Subcutaneous adipose tissue (tissue), 4 donors: ENCODE results near the gene GGCT. TPM values are rescaled to one million over a fixed set of nuclear protein-coding genes. Genes with fewer than 3 reads are reported as not detected.

ENCODE experiments used
- CTCF ChIP-seq: fragments of 450-650 bp; IDR thresholded peaks from one replicate; pipeline ENCODE4 v1.5.1; 2016; ENCODE audit warnings: low read depth, mild to moderate bottlenecking, control low read depth, antibody characterized with exemption, moderate library complexity
- total RNA-seq, 4 donors: library from RNA; depleted of rRNA; stranded (reverse); fragments of >200 nt; gene quantifications; one replicate each; pipeline ENCODE4 v1.1.0, GENCODE V29; 2016

GGCT gene
- 100 to 1,000 TPM in 2 of 4 donors, 10 to 100 TPM in 2; 24.4 to 271 (median 92.0) TPM for total RNA-seq

GRCh38 chr7:30504301-30505173, at the start of gene GGCT:
Gene GGCT, minus strand, starts transcription at chr7:30504829. Its CDS starts 120 bp downstream, at chr7:30504709.
- no peak for TF ChIP-seq CTCF

GRCh38 chr7:30553546-30553945, 48.9 kb upstream of the GGCT start:
- TF ChIP-seq CTCF = no peak

GRCh38 chr7:30553141-30553540, 48.5 kb upstream of the GGCT start:
- TF ChIP-seq CTCF = no peak

- TF ChIP-seq CTCF = no peak
Observed at GRCh38 chr7:30552330-30552729, 47.7 kb upstream of the GGCT start.

- no peak for TF ChIP-seq CTCF
Observed at GRCh38 chr7:30549931-30550493, 45.4 kb upstream of the GGCT start.

- no peak for TF ChIP-seq CTCF
Observed at GRCh38 chr7:30548845-30549244, 44.2 kb upstream of the GGCT start.

- TF ChIP-seq CTCF = no peak
Observed at GRCh38 chr7:30546596-30546995, 42.0 kb upstream of the GGCT start.
